B cell (primary cell): Measurements from ENCODE around the gene STIL. TPM values are rescaled to one million over a fixed set of nuclear protein-coding genes. Genes with fewer than 3 reads are reported as not detected.
A peak's percentile ranks its signal among the peaks of the same experiment; 100 is the strongest.

Experiments used
- ATAC-seq: fragments of 200-7000 bp; cut with Tn5 transposase; one replicate; pipeline ENCODE4 v1.10.0; 2021; ENCODE audit warnings: low read depth, mild to moderate bottlenecking, moderate number of reproducible peaks, moderate library complexity
- CTCF ChIA-PET: fragments of 350-600 bp; sonication (Branson Sonifier 250); formaldehyde crosslinking; loops from one replicate; lab custom pipeline; 2021; ENCODE audit warnings: antibody characterized with exemption, inconsistent platforms; lab: Charles Lee
- POLR2A ChIA-PET: fragments of 350-600 bp; sonication (Branson Sonifier 250); formaldehyde crosslinking; loops from one replicate; lab custom pipeline; 2021; ENCODE audit warnings: antibody characterized with exemption; lab: Charles Lee
- DNase-seq: peaks from one replicate; pipeline ENCODE4 v3.0.0; 2013
- H2AFZ ChIP-seq: 2 replicates; pipeline ENCODE4 v1.6.1; 2012; ENCODE audit warnings: mild to moderate bottlenecking, low read depth, low read length; ENCODE audit not compliant: insufficient read depth, poor library complexity, severe bottlenecking
- H3K27ac ChIP-seq, 2 donors: 1 replicate in 1 of 2; 2 replicates in 1 of 2; pipeline ENCODE4 v1.5.1; 2012 to 2013; ENCODE audit warnings: low read length in 2 of 2, mild to moderate bottlenecking in 2 of 2, moderate library complexity in 1 of 2
- H3K27me3 ChIP-seq, 4 experiments: fragments of 200-600 bp in 1 of 4; sonication (generic) in 1 of 4; replicated peaks in 1 of 4; 1 replicate in 2 of 4; 2 replicates in 2 of 4; pipeline versions ENCODE4 v1.6.1 to v1.7.0; 2013 to 2016; ENCODE audit warnings: low read length in 3 of 4, mild to moderate bottlenecking in 2 of 4, mixed read lengths in 1 of 4, moderate library complexity in 1 of 4; ENCODE audit not compliant: insufficient read depth in 4 of 4, control insufficient read depth in 3 of 4; ENCODE audit errors: control extremely low read depth in 1 of 4
- H3K36me3 ChIP-seq, 2 experiments: replicated peaks in 1 of 2; 1 replicate in 1 of 2; 2 replicates in 1 of 2; pipeline versions ENCODE4 v1.6.1 to v1.7.1; 2013; ENCODE audit warnings: low read length in 1 of 2; ENCODE audit not compliant: insufficient read depth in 2 of 2, control insufficient read depth in 1 of 2; ENCODE audit errors: control extremely low read depth in 1 of 2, extremely low read depth in 1 of 2
- H3K4me1 ChIP-seq, 2 donors: fragments of 200-600 bp in 1 of 2; sonication (generic) in 1 of 2; 1 replicate in 1 of 2; 2 replicates in 1 of 2; pipeline versions ENCODE4 v1.5.1 to v1.6.1; 2013 to 2017; ENCODE audit warnings: low read length in 2 of 2; ENCODE audit not compliant: control insufficient read depth in 2 of 2, insufficient read depth in 2 of 2
- H3K4me2 ChIP-seq: replicated peaks from 2 replicates; pipeline ENCODE3; 2012; ENCODE audit warnings: mild to moderate bottlenecking, low read depth, low read length; ENCODE audit not compliant: poor library complexity, severe bottlenecking
- H3K4me3 ChIP-seq, 5 experiments: fragments of 200-600 bp in 1 of 5; sonication (generic) in 1 of 5; 1 replicate in 3 of 5; 2 replicates in 2 of 5; pipeline versions ENCODE4 v1.5.1 to v1.7.0; 2011 to 2016; ENCODE audit warnings: low read length in 4 of 5, mild to moderate bottlenecking in 4 of 5, low read depth in 2 of 5, control low read depth in 1 of 5, moderate library complexity in 1 of 5; ENCODE audit not compliant: insufficient read depth in 1 of 5; ENCODE audit errors: control extremely low read depth in 1 of 5, extremely low read depth in 1 of 5
- H3K79me2 ChIP-seq: fragments of 200-600 bp; sonication (generic); one replicate; pipeline ENCODE4 v1.6.0; 2016; ENCODE audit warnings: low read length; ENCODE audit not compliant: control insufficient read depth, insufficient read depth
- H3K9ac ChIP-seq: fragments of 200-600 bp; sonication (generic); 2 replicates; pipeline ENCODE4 v1.6.1; 2017; ENCODE audit warnings: mild to moderate bottlenecking, low read length, moderate library complexity
- H3K9me3 ChIP-seq, 3 donors: one replicate each; pipeline versions ENCODE4 v1.6.1 to v1.7.1; 2013; ENCODE audit warnings: low read length in 2 of 3; ENCODE audit not compliant: control insufficient read depth in 2 of 3, insufficient read depth in 1 of 3; ENCODE audit errors: control extremely low read depth in 1 of 3
- H4K20me1 ChIP-seq: 2 replicates; pipeline ENCODE4 v1.6.0; 2012; ENCODE audit warnings: mild to moderate bottlenecking, low read length; ENCODE audit not compliant: insufficient read depth, control insufficient read depth, poor library complexity, severe bottlenecking
- H3K27ac Mint-ChIP-seq: one replicate; pipeline ENCODE4 v1.8.0; 2021; ENCODE audit warnings: mixed read lengths
- H3K27me3 Mint-ChIP-seq: one replicate; pipeline ENCODE4 v1.8.0; 2021; ENCODE audit warnings: mixed read lengths
- H3K4me1 Mint-ChIP-seq: one replicate; pipeline ENCODE4 v1.8.0; 2021; ENCODE audit warnings: mixed read lengths
- H3K4me3 Mint-ChIP-seq: one replicate; pipeline ENCODE4 v1.8.0; 2021; ENCODE audit warnings: mixed read lengths
- H3K9me3 Mint-ChIP-seq: one replicate; pipeline ENCODE4 v1.8.0; 2022; ENCODE audit warnings: mixed read lengths; ENCODE audit not compliant: insufficient read depth
- EZH2 ChIP-seq: IDR thresholded peaks from 2 replicates; pipeline ENCODE4 v1.6.1; 2012; ENCODE audit warnings: borderline replicate concordance, low read depth, mild to moderate bottlenecking, moderate library complexity, low read length; ENCODE audit not compliant: insufficient read depth, poor library complexity, severe bottlenecking
- WGBS: methylation state at CpG from one replicate; pipeline ENCODE4 v1.1.5; 2013; ENCODE audit warnings: missing lambda C conversion rate; ENCODE audit not compliant: insufficient coverage; 5-methylcytosine and 5-hydroxymethylcytosine counted together
- intact Hi-C: fragments of 100-400 bp; cut with micrococcal nuclease; formaldehyde crosslinking; loops from one replicate; pipeline ENCODE4 v1.10.0; 2022
- polyA plus RNA-seq: library from polyadenylated mRNA; depleted of rRNA; stranded (reverse); fragments of >200 nt; gene quantifications from 2 replicates; pipeline ENCODE4 v1.2.3, GENCODE V29; 2012
- total RNA-seq, 2 donors: library from RNA; stranded (reverse); fragments of 120-200 nt in 1 of 2; gene quantifications; 1 replicate in 1 of 2; 2 replicates in 1 of 2; pipeline versions ENCODE4 v1.2.3 to v1.2.4, GENCODE V29; 2013 to 2022
- TF ChIP-seq, protein P1 (sequence below): fragments of 200-600 bp; IDR thresholded peaks from one replicate; pipeline ENCODE4 v1.8.0; 2022; ENCODE audit warnings: antibody characterized with exemption, mild to moderate bottlenecking

STIL gene
- total and polyA plus RNA-seq, 2 donors (not counting 1 experiment from before 2014, with no cell fraction given) = 0.79 to 1.8 TPM

DNA sequence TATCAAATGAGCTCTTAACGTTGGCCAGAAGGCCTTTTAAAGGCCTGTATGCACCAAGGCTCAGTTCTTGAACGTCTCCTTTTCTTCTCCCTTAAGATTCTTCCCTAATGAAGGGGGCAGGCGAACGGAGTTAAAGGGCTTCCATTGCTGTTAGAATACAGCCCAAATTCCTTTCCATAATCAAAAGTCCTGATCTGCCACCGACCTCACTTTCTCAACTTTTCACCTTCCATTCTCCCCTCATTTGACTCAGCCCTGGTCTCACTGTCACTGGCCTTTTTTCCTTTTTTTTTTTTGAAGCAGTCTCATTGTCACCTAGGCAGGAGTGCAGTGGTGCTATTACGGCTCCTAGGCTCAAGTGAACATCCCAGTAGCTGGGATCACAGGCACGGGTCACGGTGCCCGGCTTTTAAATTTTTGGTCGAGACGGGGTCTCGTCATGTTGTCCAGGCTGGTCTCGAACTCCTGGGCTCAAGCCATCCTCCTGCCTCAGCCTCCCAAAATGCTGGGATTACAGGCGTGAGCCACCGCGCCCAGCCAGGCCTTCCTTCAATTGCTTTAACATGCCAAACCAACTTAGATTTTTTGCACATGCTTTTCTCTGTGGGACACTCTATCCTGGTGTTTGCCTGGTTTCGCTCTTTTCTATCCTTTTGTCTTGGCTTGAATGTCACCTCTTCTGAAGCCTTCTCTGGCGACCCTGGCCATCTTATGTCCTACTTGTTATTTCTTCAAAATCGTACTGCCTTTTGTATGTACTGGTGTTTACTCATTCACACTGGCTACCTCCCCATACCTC lies 19.0 kb upstream of the STIL start:
- peak overlapping the region; percentile 87 for H3K4me2 ChIP-seq
- peak overlapping the region; percentile 91 for H3K9ac ChIP-seq
- peaks cover 19% of the 10 kb centered on the region for H4K20me1 ChIP-seq
- H2AFZ ChIP-seq = peak overlapping the region; percentile 97
- CTCF ChIA-PET = interaction anchor here (0.7 to 3.0 kb wide), 6 partner anchors 9 to 1030 kb away, joined by 3 to 19 read pairs (median 6); partner anchors contain the start of genes FOXD2, LRRC41, STIL and UQCRH
- no peaks in the 10 kb centered on the region for H3K9me3 ChIP-seq
- POLR2A ChIA-PET = interaction anchor here (0.5 to 1.0 kb wide), 2 partner anchors 19 to 614 kb away, joined by 3 to 17 read pairs; partner anchors contain the start of genes EFCAB14 and STIL
- no peak for TF ChIP-seq EZH2
- H3K27me3 ChIP-seq = no peaks in the 10 kb centered on the region
- ATAC-seq = no peak
- Mint-ChIP-seq H3K27me3 (no peaks in the 10 kb centered on the region), H3K4me1 (peaks cover 14% of the 10 kb centered on the region), H3K4me3 (no peak overlapping the region), H3K9me3 (no peaks in the 10 kb centered on the region), H3K27ac (no peak overlapping the region)
- no peaks in the 10 kb centered on the region for H3K36me3 ChIP-seq
- 76% methylated on average over 18 of the region's 19 CpGs for WGBS
- DNase-seq = no peak
- H3K27ac ChIP-seq = peak overlapping the region; percentile 39 to 89
- H3K4me3 ChIP-seq = peak overlapping the region; percentile 59 to 97 (median 80)
- peaks cover 14 to 19% of the 10 kb centered on the region in 2 donors for H3K4me1 ChIP-seq
- H3K79me2 ChIP-seq = peaks cover 34% of the 10 kb centered on the region
- intact Hi-C loops = loop anchor here (10.0 kb wide), 1 partner anchor 618 kb away; the partner anchor contains the start of gene EFCAB14

DNA sequence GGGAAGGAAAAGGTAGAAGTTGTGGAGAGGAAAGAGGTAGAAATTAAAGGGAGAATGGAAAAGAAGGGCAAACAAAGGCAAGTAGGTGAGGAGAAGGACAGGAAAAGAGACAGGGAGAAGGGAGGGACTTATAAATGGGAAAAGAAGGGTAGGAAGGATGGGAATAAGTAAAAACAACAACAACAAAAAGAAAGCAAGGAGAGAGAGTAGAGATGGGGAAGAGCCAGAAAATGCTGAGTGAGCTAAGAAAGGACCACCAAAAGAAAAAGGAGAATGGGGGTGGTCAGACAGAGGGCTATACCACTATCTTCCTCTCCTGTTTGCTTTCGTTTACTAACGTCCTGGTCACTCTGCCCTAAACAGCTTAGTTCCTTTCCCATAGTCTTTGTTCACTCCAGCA lies 17.9 kb upstream of the STIL start:
- Histone ChIP-seq H3K9me3 (no peaks in the 10 kb centered on the region), H3K4me3 (no peak overlapping the region), H3K9ac (no peak overlapping the region), H3K36me3 (no peaks in the 10 kb centered on the region), H3K4me2 (no peak overlapping the region), H3K27me3 (no peaks in the 10 kb centered on the region), H4K20me1 (peaks cover 19% of the 10 kb centered on the region), H2AFZ (no peak overlapping the region), H3K79me2 (peaks cover 24% of the 10 kb centered on the region), H3K4me1 (peaks cover 14 to 19% of the 10 kb centered on the region in 2 donors), H3K27ac (no peak overlapping the region)
- no peak overlapping the region for H3K27ac Mint-ChIP-seq
- no peak for DNase-seq
- H3K27me3 Mint-ChIP-seq = no peaks in the 10 kb centered on the region
- WGBS = 71% methylated on average over 2 of the region's 2 CpGs
- ATAC-seq = no peak
- POLR2A ChIA-PET = no interaction called here
- intact Hi-C loops = loop anchor here (10.0 kb wide), 1 partner anchor 617 kb away; the partner anchor contains the start of gene EFCAB14
- TF ChIP-seq, protein P1, sequence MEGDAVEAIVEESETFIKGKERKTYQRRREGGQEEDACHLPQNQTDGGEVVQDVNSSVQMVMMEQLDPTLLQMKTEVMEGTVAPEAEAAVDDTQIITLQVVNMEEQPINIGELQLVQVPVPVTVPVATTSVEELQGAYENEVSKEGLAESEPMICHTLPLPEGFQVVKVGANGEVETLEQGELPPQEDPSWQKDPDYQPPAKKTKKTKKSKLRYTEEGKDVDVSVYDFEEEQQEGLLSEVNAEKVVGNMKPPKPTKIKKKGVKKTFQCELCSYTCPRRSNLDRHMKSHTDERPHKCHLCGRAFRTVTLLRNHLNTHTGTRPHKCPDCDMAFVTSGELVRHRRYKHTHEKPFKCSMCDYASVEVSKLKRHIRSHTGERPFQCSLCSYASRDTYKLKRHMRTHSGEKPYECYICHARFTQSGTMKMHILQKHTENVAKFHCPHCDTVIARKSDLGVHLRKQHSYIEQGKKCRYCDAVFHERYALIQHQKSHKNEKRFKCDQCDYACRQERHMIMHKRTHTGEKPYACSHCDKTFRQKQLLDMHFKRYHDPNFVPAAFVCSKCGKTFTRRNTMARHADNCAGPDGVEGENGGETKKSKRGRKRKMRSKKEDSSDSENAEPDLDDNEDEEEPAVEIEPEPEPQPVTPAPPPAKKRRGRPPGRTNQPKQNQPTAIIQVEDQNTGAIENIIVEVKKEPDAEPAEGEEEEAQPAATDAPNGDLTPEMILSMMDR = no peak
- TF ChIP-seq EZH2 = no peak
- CTCF ChIA-PET = interaction anchor here (1.4 to 2.9 kb wide), 2 partner anchors 17 to 69 kb away, joined by 3 to 19 read pairs; partner anchors contain the start of gene STIL
- no peaks in the 10 kb centered on the region for H3K9me3 Mint-ChIP-seq
- peaks cover 13% of the 10 kb centered on the region for H3K4me1 Mint-ChIP-seq
- H3K4me3 Mint-ChIP-seq = no peak overlapping the region
